NT2/D1 (cell line): ENCODE data around the gene SLC22A16.
"Not testable (repeated sequence)": the region's sequence is repeated elsewhere in the genome, so short reads cannot be mapped to it uniquely, and the experiment has no call there.

Experiments used
- DNase-seq: peaks from one replicate; pipeline ENCODE4 v3.0.0-alpha.2; 2011; ENCODE audit warnings: low read depth, low spot score
- H3K27me3 ChIP-seq: 2 replicates; pipeline ENCODE4 v1.6.0; 2011; ENCODE audit warnings: mild to moderate bottlenecking; ENCODE audit not compliant: insufficient read length, insufficient read depth
- H3K36me3 ChIP-seq: 2 replicates; pipeline ENCODE4 v1.6.1; 2011; ENCODE audit warnings: mild to moderate bottlenecking, low read length, mixed read lengths; ENCODE audit not compliant: insufficient read depth, insufficient read length
- H3K4me1 ChIP-seq: 2 replicates; pipeline ENCODE4 v1.5.1; 2011; ENCODE audit not compliant: insufficient read depth, insufficient read length
- H3K4me3 ChIP-seq: 2 replicates; pipeline ENCODE4 v1.5.1; 2011; ENCODE audit warnings: low read depth; ENCODE audit not compliant: insufficient read length
- H3K9ac ChIP-seq: 2 replicates; pipeline ENCODE4 v1.6.0; 2011; ENCODE audit warnings: low read depth; ENCODE audit not compliant: insufficient read length
- H3K9me3 ChIP-seq: 2 replicates; pipeline ENCODE4 v1.5.1; 2011; ENCODE audit warnings: mild to moderate bottlenecking, low read length; ENCODE audit not compliant: insufficient read depth
- SUZ12 ChIP-seq: IDR thresholded peaks from 2 replicates; pipeline ENCODE4 v1.6.1; 2011; ENCODE audit not compliant: insufficient read length, insufficient read depth; ENCODE audit errors: extremely low read depth
- YY1 ChIP-seq: IDR thresholded peaks from 2 replicates; pipeline ENCODE4 v1.6.1; 2011; ENCODE audit not compliant: insufficient read length, insufficient read depth
- ZNF274 ChIP-seq: IDR thresholded peaks from 2 replicates; pipeline ENCODE4 v1.6.1; 2011; ENCODE audit warnings: mild to moderate bottlenecking, low read depth, low read length

SLC22A16 gene

GRCh38 chr6:110520209-110520965, 44.0 kb upstream of the SLC22A16 start:
- Histone ChIP-seq H3K4me1 (no peaks in the 10 kb centered on the region), H3K4me3 (no peak overlapping the region), H3K9me3 (no peaks in the 10 kb centered on the region), H3K36me3 (no peaks in the 10 kb centered on the region), H3K9ac (no peak overlapping the region), H3K27me3 (no peaks in the 10 kb centered on the region)
- DNase-seq = no peak
- no peak for TF ChIP-seq SUZ12
- no peak for TF ChIP-seq ZNF274

- TF ChIP-seq ZNF274 (no peak), YY1 (no peak), SUZ12 (no peak)
Measured at GRCh38 chr6:110517601-110518281, 41.3 kb upstream of the SLC22A16 start.

GRCh38 chr6:110517034-110517433, 40.6 kb upstream of the SLC22A16 start:
- H3K27me3 ChIP-seq = no peaks in the 10 kb centered on the region
- peaks cover under 1% of the 10 kb centered on the region for H3K4me1 ChIP-seq
- no peaks in the 10 kb centered on the region for H3K36me3 ChIP-seq
- H3K9me3 ChIP-seq = peaks cover 4% of the 10 kb centered on the region; the same call in 1 of the 2 replicates
- no peak overlapping the region for H3K9ac ChIP-seq
- H3K4me3 ChIP-seq = no peak overlapping the region
- no peak for TF ChIP-seq SUZ12
- TF ChIP-seq ZNF274 = no peak
- no peak for TF ChIP-seq YY1
- DNase-seq = no peak

More at GRCh38 chr6:110517601-110518281, 41.3 kb upstream of the SLC22A16 start:
- Histone ChIP-seq H3K4me1 (no peaks in the 10 kb centered on the region), H3K27me3 (no peaks in the 10 kb centered on the region), H3K9me3 (0 out of 2 replicates have a peak, but pooled peaks cover 3% of the 10 kb centered on the region), H3K9ac (no peak overlapping the region), H3K4me3 (no peak overlapping the region), H3K36me3 (no peaks in the 10 kb centered on the region)
- no peak for DNase-seq

GRCh38 chr6:110514818-110515217, 38.4 kb upstream of the SLC22A16 start:
- TF ChIP-seq ZNF274 (no peak), SUZ12 (no peak), YY1 (no peak)
- H3K9me3 ChIP-seq = peaks cover 21% of the 10 kb centered on the region; the same call in 1 of the 2 replicates
- DNase-seq = no peak

GRCh38 chr6:110512991-110513390, 36.6 kb upstream of the SLC22A16 start:
- H3K27me3 ChIP-seq = no peaks in the 10 kb centered on the region
- H3K4me3 ChIP-seq = no peak overlapping the region
- H3K9me3 ChIP-seq = peaks cover 25% of the 10 kb centered on the region; the same call in 1 of the 2 replicates
- no peaks in the 10 kb centered on the region for H3K36me3 ChIP-seq
- DNase-seq = no peak
- H3K4me1 ChIP-seq = peaks cover 4% of the 10 kb centered on the region
- TF ChIP-seq YY1 (no peak), ZNF274 (no peak), SUZ12 (no peak)
- no peak overlapping the region for H3K9ac ChIP-seq

More at GRCh38 chr6:110514818-110515217, 38.4 kb upstream of the SLC22A16 start:
- no peaks in the 10 kb centered on the region for H3K27me3 ChIP-seq
- peaks cover 4% of the 10 kb centered on the region for H3K4me1 ChIP-seq
- H3K9ac ChIP-seq = no peak overlapping the region
- no peaks in the 10 kb centered on the region for H3K36me3 ChIP-seq
- H3K4me3 ChIP-seq = no peak overlapping the region

- H3K36me3 ChIP-seq, H3K4me1 ChIP-seq, H3K27me3 ChIP-seq, H3K4me3 ChIP-seq, DNase-seq, H3K9ac ChIP-seq: not testable (repeated sequence)
- H3K9me3 ChIP-seq = peaks cover 25% of the 10 kb centered on the region; the same call in 1 of the 2 replicates
Measured at GRCh38 chr6:110512549-110512948, 36.1 kb upstream of the SLC22A16 start.

GRCh38 chr6:110511401-110511800, 35.0 kb upstream of the SLC22A16 start:
- H3K9ac ChIP-seq = no peak overlapping the region
- TF ChIP-seq SUZ12 = no peak
- TF ChIP-seq ZNF274 = no peak
- TF ChIP-seq YY1 = no peak
- H3K36me3 ChIP-seq = no peaks in the 10 kb centered on the region
- peaks cover 27% of the 10 kb centered on the region; the same call in 1 of the 2 replicates for H3K9me3 ChIP-seq
- DNase-seq = peak; percentile 51
- H3K27me3 ChIP-seq = no peaks in the 10 kb centered on the region
- H3K4me3 ChIP-seq = no peak overlapping the region
- H3K4me1 ChIP-seq = peaks cover 4% of the 10 kb centered on the region
